HG03045 (cell line): Measurements from ENCODE around the gene MAGI2.
"Not testable (repeated sequence)": the region's sequence is repeated elsewhere in the genome, so short reads cannot be mapped to it uniquely, and the experiment has no call there.

Source experiments
- ATAC-seq: cut with Tn5 transposase; IDR thresholded peaks from one replicate; pipeline ENCODE4 v1.9.1; 2021; ENCODE audit warnings: mild to moderate bottlenecking, moderate library complexity; ENCODE audit not compliant: unreplicated experiment

Gene MAGI2

GRCh38 chr7:78967561-78967960 is 485.9 kb downstream of the MAGI2 start:
- not testable (repeated sequence) for ATAC-seq

- no peak for ATAC-seq
Measured at GRCh38 chr7:78967046-78967445, 486.4 kb downstream of the MAGI2 start.

- no peak for ATAC-seq
Measured at GRCh38 chr7:78959477-78959876, 494.0 kb downstream of the MAGI2 start.

GRCh38 chr7:78955329-78955728 is 498.1 kb downstream of the MAGI2 start:
- no peak for ATAC-seq

- ATAC-seq: no peak
Measured at GRCh38 chr7:78953726-78954363, 499.6 kb downstream of the MAGI2 start.

GRCh38 chr7:78953090-78953489 is 500.4 kb downstream of the MAGI2 start:
- ATAC-seq: no peak

GRCh38 chr7:78939669-78940068 is 513.8 kb downstream of the MAGI2 start:
- no peak for ATAC-seq

GRCh38 chr7:78924581-78924980 is 528.9 kb downstream of the MAGI2 start:
- ATAC-seq: no peak

- ATAC-seq: no peak
Measured at GRCh38 chr7:78912781-78913180, 540.7 kb downstream of the MAGI2 start.

- ATAC-seq: no peak
Measured at GRCh38 chr7:78906735-78907134, 546.7 kb downstream of the MAGI2 start.

GRCh38 chr7:78905436-78905835 is 548.0 kb downstream of the MAGI2 start:
- no peak for ATAC-seq

- no peak for ATAC-seq
Measured at GRCh38 chr7:78904983-78905382, 548.5 kb downstream of the MAGI2 start.

GRCh38 chr7:78901566-78901965 is 551.9 kb downstream of the MAGI2 start:
- ATAC-seq: no peak

GRCh38 chr7:78900806-78901205 is 552.7 kb downstream of the MAGI2 start:
- ATAC-seq: no peak

GRCh38 chr7:78895393-78895792 is 558.1 kb downstream of the MAGI2 start:
- no peak for ATAC-seq

- ATAC-seq: no peak
Measured at GRCh38 chr7:78879206-78879605, 574.3 kb downstream of the MAGI2 start.

GRCh38 chr7:78873117-78873516 is 580.4 kb downstream of the MAGI2 start:
- no peak for ATAC-seq

- no peak for ATAC-seq
Measured at GRCh38 chr7:78864339-78864738, 589.1 kb downstream of the MAGI2 start.

- ATAC-seq: no peak
Measured at GRCh38 chr7:78863281-78863680, 590.2 kb downstream of the MAGI2 start.

- ATAC-seq: no peak
Measured at GRCh38 chr7:78862411-78862900, 591.0 kb downstream of the MAGI2 start.

- ATAC-seq: no peak
Measured at GRCh38 chr7:78852951-78853350, 600.5 kb downstream of the MAGI2 start.

- no peak for ATAC-seq
Measured at GRCh38 chr7:78850093-78850740, 603.2 kb downstream of the MAGI2 start.

- no peak for ATAC-seq
Measured at GRCh38 chr7:78845155-78845554, 608.3 kb downstream of the MAGI2 start.
